ENCODE data around the gene EXTL2. TPM values are rescaled to one million over a fixed set of nuclear protein-coding genes. Genes with fewer than 3 reads are reported as not detected.

Gene EXTL2
- total and polyA plus RNA-seq, 2 experiments from 2014 or later = 45.3 to 45.4 TPM

DNA sequence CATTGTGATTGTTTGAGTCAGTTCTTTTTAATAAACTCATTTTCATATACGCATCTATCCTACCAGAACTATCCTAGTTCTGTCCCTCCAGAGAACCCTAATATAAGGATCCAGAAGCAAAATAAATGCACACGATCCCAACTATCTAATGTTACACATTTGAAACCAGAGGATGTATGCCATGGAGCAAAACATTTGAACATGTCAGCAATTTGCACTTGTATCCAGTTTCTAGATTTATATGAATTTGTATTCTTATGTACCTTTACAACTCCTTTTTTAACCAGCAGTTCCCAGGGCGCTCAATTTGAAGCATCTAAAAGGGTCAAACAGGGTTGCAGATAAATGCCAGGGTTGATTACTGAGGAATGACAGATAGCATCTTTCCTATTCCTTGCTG, 2.1 kb downstream of the EXTL2 start:
- H2AFZ ChIP-seq = no peak overlapping the region
- no peak for ATAC-seq
- Mint-ChIP-seq H3K9me3 (peaks cover 38% of the 10 kb centered on the region), H3K27me3 (ENCODE audit: insufficient read depth, low read depth, poor library complexity) (peaks cover 5% of the 10 kb centered on the region), H3K27ac (no peak overlapping the region), H3K36me3 (ENCODE audit: low read depth) (peaks cover 56% of the 10 kb centered on the region), H3K4me3 (peak overlapping the region; percentile 100), H3K4me1 (peaks cover 10% of the 10 kb centered on the region; the same call in 2 of the 3 replicates)
- peaks cover 8% of the 10 kb centered on the region for H3K36me3 ChIP-seq (ENCODE audit: insufficient read depth)
- no peak for TF ChIP-seq EZH2phosphoT487 (IDR thresholded peaks at IDR 0.05; ENCODE audit: unreplicated experiment)
- TF ChIP-seq STAT1 (IDR thresholded peaks at IDR 0.05; ENCODE audit: unreplicated experiment) = no peak
- no peak for TF ChIP-seq ZNF331 (CRISPR knock-in tag; IDR thresholded peaks at IDR 0.05; ENCODE audit: low read depth)
- TF ChIP-seq, protein P1, sequence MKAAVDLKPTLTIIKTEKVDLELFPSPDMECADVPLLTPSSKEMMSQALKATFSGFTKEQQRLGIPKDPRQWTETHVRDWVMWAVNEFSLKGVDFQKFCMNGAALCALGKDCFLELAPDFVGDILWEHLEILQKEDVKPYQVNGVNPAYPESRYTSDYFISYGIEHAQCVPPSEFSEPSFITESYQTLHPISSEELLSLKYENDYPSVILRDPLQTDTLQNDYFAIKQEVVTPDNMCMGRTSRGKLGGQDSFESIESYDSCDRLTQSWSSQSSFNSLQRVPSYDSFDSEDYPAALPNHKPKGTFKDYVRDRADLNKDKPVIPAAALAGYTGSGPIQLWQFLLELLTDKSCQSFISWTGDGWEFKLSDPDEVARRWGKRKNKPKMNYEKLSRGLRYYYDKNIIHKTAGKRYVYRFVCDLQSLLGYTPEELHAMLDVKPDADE (IDR thresholded peaks at IDR 0.05) = no peak
- no peak for TF ChIP-seq ZNF114 (CRISPR knock-in tag; IDR thresholded peaks at IDR 0.05)
- no peak for TF ChIP-seq EZH2 (IDR thresholded peaks at IDR 0.05; ENCODE audit: low read depth, unreplicated experiment)
- TF ChIP-seq CTCF (conservative IDR thresholded peaks at IDR 0.05; ENCODE audit: low read depth in 2 of 2) = no peak
- TF ChIP-seq NANOG (IDR thresholded peaks at IDR 0.05; ENCODE audit: borderline replicate concordance) = no peak
- no peak overlapping the region for H3K4me2 ChIP-seq
- peaks cover 15% of the 10 kb centered on the region for H3K4me1 ChIP-seq (ENCODE audit: insufficient read depth)
- H3K27ac ChIP-seq (ENCODE audit: low read depth) = no peak overlapping the region
- DNase-seq (ENCODE audit: low spot score) = no peak
- no peaks in the 10 kb centered on the region for H3K27me3 ChIP-seq (ENCODE audit: insufficient read depth)
- H3F3A ChIP-seq (replicated peaks; ENCODE audit: low read depth) = no peaks in the 10 kb centered on the region; the same call in 1 of the 2 replicates
- H3K4me3 ChIP-seq = 0 out of 2 replicates have a peak overlapping the region, but pooled peaks have one; percentile 69
- H4K20me1 ChIP-seq (replicated peaks; ENCODE audit: insufficient read depth) = no peaks in the 10 kb centered on the region
- H3K79me2 ChIP-seq (replicated peaks; ENCODE audit: insufficient read depth) = peaks cover 82% of the 10 kb centered on the region
- H3K9me2 ChIP-seq (ENCODE audit: insufficient read depth) = peaks cover 4% of the 10 kb centered on the region; the same call in 1 of the 2 replicates

GRCh38 chr1:100891380-100891779, 3.3 kb downstream of the EXTL2 start:
- H3K36me3 Mint-ChIP-seq (ENCODE audit: low read depth) = peaks cover 65% of the 10 kb centered on the region
- TF ChIP-seq, protein P1 (IDR thresholded peaks at IDR 0.05) = no peak
- TF ChIP-seq NANOG (IDR thresholded peaks at IDR 0.05; ENCODE audit: borderline replicate concordance) = no peak
- no peak for TF ChIP-seq ZNF114 (CRISPR knock-in tag; IDR thresholded peaks at IDR 0.05)
- no peak for TF ChIP-seq JUNB (IDR thresholded peaks at IDR 0.05; ENCODE audit: unreplicated experiment)
- no peak for TF ChIP-seq ZNF331 (CRISPR knock-in tag; IDR thresholded peaks at IDR 0.05; ENCODE audit: low read depth)
- TF ChIP-seq POLR2AphosphoS5 (IDR thresholded peaks at IDR 0.05; ENCODE audit: low read depth) = no peak
- TF ChIP-seq, protein P2, sequence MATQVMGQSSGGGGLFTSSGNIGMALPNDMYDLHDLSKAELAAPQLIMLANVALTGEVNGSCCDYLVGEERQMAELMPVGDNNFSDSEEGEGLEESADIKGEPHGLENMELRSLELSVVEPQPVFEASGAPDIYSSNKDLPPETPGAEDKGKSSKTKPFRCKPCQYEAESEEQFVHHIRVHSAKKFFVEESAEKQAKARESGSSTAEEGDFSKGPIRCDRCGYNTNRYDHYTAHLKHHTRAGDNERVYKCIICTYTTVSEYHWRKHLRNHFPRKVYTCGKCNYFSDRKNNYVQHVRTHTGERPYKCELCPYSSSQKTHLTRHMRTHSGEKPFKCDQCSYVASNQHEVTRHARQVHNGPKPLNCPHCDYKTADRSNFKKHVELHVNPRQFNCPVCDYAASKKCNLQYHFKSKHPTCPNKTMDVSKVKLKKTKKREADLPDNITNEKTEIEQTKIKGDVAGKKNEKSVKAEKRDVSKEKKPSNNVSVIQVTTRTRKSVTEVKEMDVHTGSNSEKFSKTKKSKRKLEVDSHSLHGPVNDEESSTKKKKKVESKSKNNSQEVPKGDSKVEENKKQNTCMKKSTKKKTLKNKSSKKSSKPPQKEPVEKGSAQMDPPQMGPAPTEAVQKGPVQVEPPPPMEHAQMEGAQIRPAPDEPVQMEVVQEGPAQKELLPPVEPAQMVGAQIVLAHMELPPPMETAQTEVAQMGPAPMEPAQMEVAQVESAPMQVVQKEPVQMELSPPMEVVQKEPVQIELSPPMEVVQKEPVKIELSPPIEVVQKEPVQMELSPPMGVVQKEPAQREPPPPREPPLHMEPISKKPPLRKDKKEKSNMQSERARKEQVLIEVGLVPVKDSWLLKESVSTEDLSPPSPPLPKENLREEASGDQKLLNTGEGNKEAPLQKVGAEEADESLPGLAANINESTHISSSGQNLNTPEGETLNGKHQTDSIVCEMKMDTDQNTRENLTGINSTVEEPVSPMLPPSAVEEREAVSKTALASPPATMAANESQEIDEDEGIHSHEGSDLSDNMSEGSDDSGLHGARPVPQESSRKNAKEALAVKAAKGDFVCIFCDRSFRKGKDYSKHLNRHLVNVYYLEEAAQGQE (IDR thresholded peaks at IDR 0.05; ENCODE audit: unreplicated experiment) = no peak

More at GRCh38 chr1:100891380-100891779, 3.3 kb downstream of the EXTL2 start:
- Histone ChIP-seq H3F3A (replicated peaks; ENCODE audit: low read depth) (no peaks in the 10 kb centered on the region; the same call in 1 of the 2 replicates), H3K79me2 (replicated peaks; ENCODE audit: insufficient read depth) (peaks cover 72% of the 10 kb centered on the region), H4K20me1 (replicated peaks; ENCODE audit: insufficient read depth) (0 out of 2 replicates have a peak, but pooled peaks cover 5% of the 10 kb centered on the region), H2AFZ (no peak overlapping the region), H3K27me3 (ENCODE audit: insufficient read depth) (no peaks in the 10 kb centered on the region), H3K4me2 (no peak overlapping the region), H3K36me3 (ENCODE audit: insufficient read depth) (peaks cover 11% of the 10 kb centered on the region), H3K4me3 (no peak overlapping the region), H3K9me2 (ENCODE audit: insufficient read depth) (peaks cover 4% of the 10 kb centered on the region; the same call in 1 of the 2 replicates), H3K27ac (ENCODE audit: low read depth) (no peak overlapping the region), H3K4me1 (ENCODE audit: insufficient read depth) (peaks cover 9% of the 10 kb centered on the region; the same call in 1 of the 2 replicates)
- Mint-ChIP-seq H3K9me3 (peaks cover 38% of the 10 kb centered on the region), H3K4me1 (peaks cover 7% of the 10 kb centered on the region; the same call in 2 of the 3 replicates), H3K27ac (no peak overlapping the region), H3K4me3 (no peak overlapping the region), H3K27me3 (ENCODE audit: insufficient read depth, low read depth, poor library complexity) (peaks cover 6% of the 10 kb centered on the region)
- ATAC-seq (no peak), DNase-seq (ENCODE audit: low spot score) (no peak)
